SK-N-SH (cell line): ENCODE data around the gene ENDOV. TPM values are rescaled to one million over a fixed set of nuclear protein-coding genes. Genes with fewer than 3 reads are reported as not detected.

Experiments used
- CTCF ChIA-PET: fragments of 300-600, 350-600 bp; formaldehyde crosslinking; extraction: SDS; loops from one replicate; lab custom pipeline; 2021; lab: Yijun Ruan, JAX
- POLR2A ChIA-PET: fragments of 350-600 bp; sonication (Branson Sonifier 250); formaldehyde crosslinking; extraction: SDS; loops from one replicate; lab custom pipeline; 2020; ENCODE audit warnings: antibody characterized with exemption, inconsistent platforms; lab: Yijun Ruan, JAX
- DNase-seq: peaks from one replicate; pipeline ENCODE4 v3.0.0; 2012
- H2AFZ ChIP-seq: fragments of 200-600 bp; sonication (generic); 2 replicates; pipeline ENCODE4 v1.8.1; 2016; ENCODE audit warnings: antibody characterized with exemption, mild to moderate bottlenecking, low read depth
- H3F3A ChIP-seq: fragments of 200-600 bp; sonication (generic); replicated peaks from 2 replicates; pipeline ENCODE3; 2016; ENCODE audit warnings: antibody characterized with exemption, mild to moderate bottlenecking; ENCODE audit not compliant: insufficient read depth
- H3K27ac ChIP-seq, 2 experiments: fragments of 200-500 bp in 1 of 2; fragments of 200-600 bp in 1 of 2; sonication (Bioruptor generic) in 1 of 2; sonication (generic), shearing (Covaris generic) in 1 of 2; 2 replicates each; pipeline versions ENCODE4 v1.5.1 to v1.6.1; 2014 to 2016; ENCODE audit warnings: low read depth in 2 of 2, inconsistent platforms in 1 of 2, low read length in 1 of 2, mild to moderate bottlenecking in 1 of 2, mixed read lengths in 1 of 2
- H3K27me3 ChIP-seq: fragments of 200-600 bp; sonication (generic), shearing (Covaris generic); 2 replicates; pipeline ENCODE4 v1.6.1; 2016; ENCODE audit warnings: mixed run types; ENCODE audit not compliant: insufficient read depth
- H3K36me3 ChIP-seq, 2 experiments: fragments of 200-500 bp in 1 of 2; fragments of 200-600 bp in 1 of 2; sonication (Bioruptor generic) in 1 of 2; sonication (generic) in 1 of 2; replicated peaks in 1 of 2; 2 replicates each; pipeline versions ENCODE3 to v1.5.1; 2014 to 2016; ENCODE audit warnings: low read length in 1 of 2, mild to moderate bottlenecking in 1 of 2; ENCODE audit not compliant: insufficient read depth in 2 of 2, control insufficient read depth in 1 of 2
- H3K4me1 ChIP-seq, 2 experiments: fragments of 200-500 bp in 1 of 2; fragments of 200-600 bp in 1 of 2; sonication (Bioruptor generic) in 1 of 2; sonication (generic), shearing (Covaris generic) in 1 of 2; 2 replicates each; pipeline versions ENCODE4 v1.5.1 to v1.6.1; 2014 to 2016; ENCODE audit warnings: low read depth in 1 of 2, low read length in 1 of 2, mixed run types in 1 of 2; ENCODE audit not compliant: insufficient read depth in 2 of 2, control insufficient read depth in 1 of 2
- H3K4me2 ChIP-seq: fragments of 200-600 bp; sonication (generic), shearing (Covaris generic); 2 replicates; pipeline ENCODE4 v1.6.1; 2017; ENCODE audit warnings: mixed run types
- H3K4me3 ChIP-seq, 2 experiments: fragments of 200-500 bp in 1 of 2; fragments of 200-600 bp in 1 of 2; sonication (Bioruptor generic) in 1 of 2; sonication (generic), shearing (Covaris generic) in 1 of 2; 2 replicates each; pipeline versions ENCODE4 v1.5.1 to v1.8.1; 2014 to 2016; ENCODE audit warnings: low read depth in 2 of 2, inconsistent platforms in 1 of 2, low read length in 1 of 2, mild to moderate bottlenecking in 1 of 2, mixed read lengths in 1 of 2, moderate library complexity in 1 of 2
- H3K79me2 ChIP-seq: fragments of 200-600 bp; sonication (generic); 2 replicates; pipeline ENCODE4 v1.8.1; 2017; ENCODE audit warnings: mild to moderate bottlenecking; ENCODE audit not compliant: insufficient read depth
- H3K9ac ChIP-seq: fragments of 200-600 bp; sonication (generic); 2 replicates; pipeline ENCODE4 v1.6.1; 2017; ENCODE audit warnings: mixed run types
- H3K9me2 ChIP-seq: fragments of 200-600 bp; sonication (generic); 2 replicates; pipeline ENCODE4 v1.6.1; 2017; ENCODE audit warnings: mixed run types
- H3K9me3 ChIP-seq: fragments of 200-600 bp; sonication (generic); 2 replicates; pipeline ENCODE4 v1.6.1; 2017; ENCODE audit warnings: mixed run types, mild to moderate bottlenecking, moderate library complexity
- H4K20me1 ChIP-seq: fragments of 200-600 bp; sonication (generic); 2 replicates; pipeline ENCODE4 v1.6.1; 2017; ENCODE audit warnings: mild to moderate bottlenecking, mixed run types; ENCODE audit not compliant: insufficient read depth
- CHD2 ChIP-seq: fragments of 150-350 bp; IDR thresholded peaks from 2 replicates; pipeline ENCODE4 v1.6.1; 2018; ENCODE audit warnings: low read length; ENCODE audit not compliant: partially characterized antibody
- MXI1 ChIP-seq: IDR thresholded peaks from 2 replicates; pipeline ENCODE4 v1.6.1; 2012; ENCODE audit warnings: mild to moderate bottlenecking, low read depth, low read length, improper control_type of control experiment
- NFIC ChIP-seq: IDR thresholded peaks from 2 replicates; pipeline ENCODE4 v1.4.0; 2012; ENCODE audit warnings: borderline replicate concordance
- POLR2AphosphoS5 ChIP-seq: IDR thresholded peaks from 2 replicates; pipeline ENCODE4 v1.6.1; 2012; ENCODE audit warnings: low read depth, low read length
- RFX5 ChIP-seq: IDR thresholded peaks from 2 replicates; pipeline ENCODE4 v1.6.1; 2012; ENCODE audit warnings: mild to moderate bottlenecking, improper control_type of control experiment, low read length
- RXRA ChIP-seq: IDR thresholded peaks from 2 replicates; pipeline ENCODE4 v1.4.0; 2012; ENCODE audit warnings: low read depth, mild to moderate bottlenecking, borderline replicate concordance
- SMC3 ChIP-seq: IDR thresholded peaks from 2 replicates; pipeline ENCODE4 v1.6.1; 2012; ENCODE audit warnings: low read depth, low read length, improper control_type of control experiment
- TCF12 ChIP-seq: IDR thresholded peaks from 2 replicates; pipeline ENCODE4 v1.4.0; 2012
- WGBS: methylation state at CpG from one replicate; pipeline ENCODE4 v1.1.6; 2017; ENCODE audit warnings: low lambda C conversion rate; 5-methylcytosine and 5-hydroxymethylcytosine counted together
- polyA plus RNA-seq, 3 experiments: library from polyadenylated mRNA; depleted of rRNA; stranded (reverse); fragments of >200 nt; gene quantifications; 2 replicates each; pipeline ENCODE4 v1.2.3, GENCODE V29; 2012
- TF ChIP-seq, protein P1 (sequence below): IDR thresholded peaks from 2 replicates; pipeline ENCODE4 v1.4.0; 2012; ENCODE audit warnings: low read depth, borderline replicate concordance
- TF ChIP-seq, protein P2 (sequence below): IDR thresholded peaks from 2 replicates; pipeline ENCODE4 v1.4.0; 2012; ENCODE audit warnings: low read depth
- TF ChIP-seq, protein P3 (sequence below): IDR thresholded peaks from 2 replicates; pipeline ENCODE4 v1.6.1; 2012; ENCODE audit warnings: mild to moderate bottlenecking, low read depth, low read length, moderate library complexity
- TF ChIP-seq, protein P4 (sequence below): fragments of 150-350 bp; IDR thresholded peaks from 2 replicates; pipeline ENCODE4 v1.6.1; 2016; ENCODE audit warnings: mild to moderate bottlenecking, low read depth, low read length
- TF ChIP-seq, protein P5 (sequence below): fragments of 150-350 bp; IDR thresholded peaks from 2 replicates; pipeline ENCODE4 v1.6.1; 2017; ENCODE audit warnings: antibody characterized with exemption, low read length, low read depth, borderline replicate concordance

The ENDOV gene
- polyA plus RNA-seq, 1 of the 3 experiments (the other 2 are of a cell fraction): 83.6 TPM

DNA sequence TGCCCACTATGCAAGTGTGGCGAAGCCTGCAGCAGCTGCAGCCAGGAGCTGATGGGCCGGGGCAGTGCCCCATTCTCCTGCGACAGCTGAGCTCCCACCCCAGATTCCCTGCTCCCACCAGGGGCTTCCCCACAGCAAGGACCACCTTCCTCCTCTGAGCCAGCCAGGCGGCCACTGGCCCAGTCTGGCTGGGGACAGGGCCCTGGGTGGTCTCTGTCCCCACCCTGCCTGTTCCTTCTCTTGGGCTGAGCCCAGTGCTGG, 67.0 kb downstream of the ENDOV start (continued):
- TF ChIP-seq NFIC: no peak
- no peak for TF ChIP-seq SMC3
- TF ChIP-seq, protein P1, sequence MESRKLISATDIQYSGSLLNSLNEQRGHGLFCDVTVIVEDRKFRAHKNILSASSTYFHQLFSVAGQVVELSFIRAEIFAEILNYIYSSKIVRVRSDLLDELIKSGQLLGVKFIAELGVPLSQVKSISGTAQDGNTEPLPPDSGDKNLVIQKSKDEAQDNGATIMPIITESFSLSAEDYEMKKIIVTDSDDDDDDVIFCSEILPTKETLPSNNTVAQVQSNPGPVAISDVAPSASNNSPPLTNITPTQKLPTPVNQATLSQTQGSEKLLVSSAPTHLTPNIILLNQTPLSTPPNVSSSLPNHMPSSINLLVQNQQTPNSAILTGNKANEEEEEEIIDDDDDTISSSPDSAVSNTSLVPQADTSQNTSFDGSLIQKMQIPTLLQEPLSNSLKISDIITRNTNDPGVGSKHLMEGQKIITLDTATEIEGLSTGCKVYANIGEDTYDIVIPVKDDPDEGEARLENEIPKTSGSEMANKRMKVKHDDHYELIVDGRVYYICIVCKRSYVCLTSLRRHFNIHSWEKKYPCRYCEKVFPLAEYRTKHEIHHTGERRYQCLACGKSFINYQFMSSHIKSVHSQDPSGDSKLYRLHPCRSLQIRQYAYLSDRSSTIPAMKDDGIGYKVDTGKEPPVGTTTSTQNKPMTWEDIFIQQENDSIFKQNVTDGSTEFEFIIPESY: no peak

DNA sequence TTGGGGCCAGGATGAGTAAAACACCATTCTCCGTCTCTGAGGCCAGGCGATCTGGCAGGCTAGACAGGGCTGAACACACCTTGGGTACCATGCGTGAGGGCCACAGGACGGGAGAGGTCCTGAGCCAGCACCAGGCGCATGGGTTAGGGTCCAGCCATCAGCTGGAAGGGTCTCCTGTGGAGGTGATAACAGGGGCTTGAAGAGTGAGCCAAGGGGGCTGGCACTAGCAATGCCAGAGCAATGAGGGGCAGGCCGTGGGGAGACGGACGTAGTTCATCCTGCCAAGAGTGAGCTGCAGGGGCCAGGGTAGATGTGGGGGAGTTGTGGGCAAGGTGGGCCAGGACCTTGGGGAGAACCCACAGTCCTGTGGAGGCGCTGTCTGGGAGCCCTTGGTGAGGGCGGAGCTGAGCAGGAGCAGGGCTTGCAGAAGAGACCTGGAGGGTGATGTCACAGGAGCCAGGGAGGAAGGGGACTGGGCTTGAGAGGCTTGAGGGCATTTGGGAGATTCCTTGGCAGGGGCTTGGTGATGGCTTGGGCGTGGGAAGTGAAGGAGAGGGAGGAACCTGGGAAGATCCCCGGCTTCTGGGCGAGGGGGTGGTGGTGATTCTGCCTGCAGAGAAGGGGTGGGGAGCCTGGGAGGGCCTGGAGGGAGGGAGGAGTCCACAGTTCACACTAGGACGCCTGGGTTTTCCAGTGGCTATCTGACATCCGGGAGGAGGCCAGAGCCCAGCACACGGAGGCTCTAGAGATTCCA, 67.8 kb downstream of the ENDOV start:
- H3F3A ChIP-seq: no peaks in the 10 kb centered on the region
- no peak overlapping the region for H2AFZ ChIP-seq
- no peaks in the 10 kb centered on the region for H3K9me2 ChIP-seq
- 54% methylated on average over 16 of the region's 16 CpGs for WGBS
- H4K20me1 ChIP-seq: no peaks in the 10 kb centered on the region
- TF ChIP-seq RXRA (no peak), CHD2 (no peak), MXI1 (no peak), POLR2AphosphoS5 (no peak), TCF12 (no peak), RFX5 (no peak)
- TF ChIP-seq, protein P2, sequence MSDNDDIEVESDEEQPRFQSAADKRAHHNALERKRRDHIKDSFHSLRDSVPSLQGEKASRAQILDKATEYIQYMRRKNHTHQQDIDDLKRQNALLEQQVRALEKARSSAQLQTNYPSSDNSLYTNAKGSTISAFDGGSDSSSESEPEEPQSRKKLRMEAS: no peak
- TF ChIP-seq, protein P1: no peak
- TF ChIP-seq, protein P3, sequence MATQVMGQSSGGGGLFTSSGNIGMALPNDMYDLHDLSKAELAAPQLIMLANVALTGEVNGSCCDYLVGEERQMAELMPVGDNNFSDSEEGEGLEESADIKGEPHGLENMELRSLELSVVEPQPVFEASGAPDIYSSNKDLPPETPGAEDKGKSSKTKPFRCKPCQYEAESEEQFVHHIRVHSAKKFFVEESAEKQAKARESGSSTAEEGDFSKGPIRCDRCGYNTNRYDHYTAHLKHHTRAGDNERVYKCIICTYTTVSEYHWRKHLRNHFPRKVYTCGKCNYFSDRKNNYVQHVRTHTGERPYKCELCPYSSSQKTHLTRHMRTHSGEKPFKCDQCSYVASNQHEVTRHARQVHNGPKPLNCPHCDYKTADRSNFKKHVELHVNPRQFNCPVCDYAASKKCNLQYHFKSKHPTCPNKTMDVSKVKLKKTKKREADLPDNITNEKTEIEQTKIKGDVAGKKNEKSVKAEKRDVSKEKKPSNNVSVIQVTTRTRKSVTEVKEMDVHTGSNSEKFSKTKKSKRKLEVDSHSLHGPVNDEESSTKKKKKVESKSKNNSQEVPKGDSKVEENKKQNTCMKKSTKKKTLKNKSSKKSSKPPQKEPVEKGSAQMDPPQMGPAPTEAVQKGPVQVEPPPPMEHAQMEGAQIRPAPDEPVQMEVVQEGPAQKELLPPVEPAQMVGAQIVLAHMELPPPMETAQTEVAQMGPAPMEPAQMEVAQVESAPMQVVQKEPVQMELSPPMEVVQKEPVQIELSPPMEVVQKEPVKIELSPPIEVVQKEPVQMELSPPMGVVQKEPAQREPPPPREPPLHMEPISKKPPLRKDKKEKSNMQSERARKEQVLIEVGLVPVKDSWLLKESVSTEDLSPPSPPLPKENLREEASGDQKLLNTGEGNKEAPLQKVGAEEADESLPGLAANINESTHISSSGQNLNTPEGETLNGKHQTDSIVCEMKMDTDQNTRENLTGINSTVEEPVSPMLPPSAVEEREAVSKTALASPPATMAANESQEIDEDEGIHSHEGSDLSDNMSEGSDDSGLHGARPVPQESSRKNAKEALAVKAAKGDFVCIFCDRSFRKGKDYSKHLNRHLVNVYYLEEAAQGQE: no peak
- TF ChIP-seq, protein P4, sequence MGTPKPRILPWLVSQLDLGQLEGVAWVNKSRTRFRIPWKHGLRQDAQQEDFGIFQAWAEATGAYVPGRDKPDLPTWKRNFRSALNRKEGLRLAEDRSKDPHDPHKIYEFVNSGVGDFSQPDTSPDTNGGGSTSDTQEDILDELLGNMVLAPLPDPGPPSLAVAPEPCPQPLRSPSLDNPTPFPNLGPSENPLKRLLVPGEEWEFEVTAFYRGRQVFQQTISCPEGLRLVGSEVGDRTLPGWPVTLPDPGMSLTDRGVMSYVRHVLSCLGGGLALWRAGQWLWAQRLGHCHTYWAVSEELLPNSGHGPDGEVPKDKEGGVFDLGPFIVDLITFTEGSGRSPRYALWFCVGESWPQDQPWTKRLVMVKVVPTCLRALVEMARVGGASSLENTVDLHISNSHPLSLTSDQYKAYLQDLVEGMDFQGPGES: no peak
- TF ChIP-seq, protein P5, sequence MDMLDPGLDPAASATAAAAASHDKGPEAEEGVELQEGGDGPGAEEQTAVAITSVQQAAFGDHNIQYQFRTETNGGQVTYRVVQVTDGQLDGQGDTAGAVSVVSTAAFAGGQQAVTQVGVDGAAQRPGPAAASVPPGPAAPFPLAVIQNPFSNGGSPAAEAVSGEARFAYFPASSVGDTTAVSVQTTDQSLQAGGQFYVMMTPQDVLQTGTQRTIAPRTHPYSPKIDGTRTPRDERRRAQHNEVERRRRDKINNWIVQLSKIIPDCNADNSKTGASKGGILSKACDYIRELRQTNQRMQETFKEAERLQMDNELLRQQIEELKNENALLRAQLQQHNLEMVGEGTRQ: no peak
- no peak overlapping the region for H3K27ac ChIP-seq
- no peaks in the 10 kb centered on the region for H3K36me3 ChIP-seq
- H3K79me2 ChIP-seq: no peaks in the 10 kb centered on the region
- DNase-seq: no peak
- H3K4me2 ChIP-seq: no peak overlapping the region
- H3K4me1 ChIP-seq: peaks cover 0 to 4% of the 10 kb centered on the region in 2 experiments; a peak in 1 of 4 replicates
- H3K4me3 ChIP-seq: no peak overlapping the region
- peaks cover 54% of the 10 kb centered on the region for H3K27me3 ChIP-seq
- no peaks in the 10 kb centered on the region for H3K9me3 ChIP-seq
- POLR2A ChIA-PET: interaction anchor here (0.6 kb wide), 1 partner anchor 506 kb away, joined by 3 read pairs; no protein-coding TSS in a partner anchor
- H3K9ac ChIP-seq: no peak overlapping the region
- CTCF ChIA-PET: interaction anchor here (1.0 to 2.8 kb wide), 4 partner anchors 7 to 93 kb away, joined by 3 to 11 read pairs (median 3); no protein-coding TSS in a partner anchor
